H1 (cell line): ENCODE results near the gene LYRM7. TPM values are rescaled to one million over a fixed set of nuclear protein-coding genes. Genes with fewer than 3 reads are reported as not detected.

Experiments used
- CTCF ChIA-PET: fragments of 300-600 bp; sonication (Branson Sonifier 250); formaldehyde crosslinking; loops from one replicate; lab custom pipeline; 2021; ENCODE audit not compliant: partially characterized antibody; lab: Charles Lee
- POLR2A ChIA-PET: fragments of 300-600 bp; sonication (Branson Sonifier 250); formaldehyde crosslinking; loops from one replicate; lab custom pipeline; 2021; ENCODE audit warnings: inconsistent platforms; ENCODE audit not compliant: partially characterized antibody; lab: Charles Lee
- DNase-seq, 2 experiments: peaks; one replicate each; pipeline versions ENCODE4 v3.0.0 to v3.0.0-alpha.2; 2010 to 2022; ENCODE audit warnings: low spot score in 2 of 2, low read depth in 1 of 2, mixed read lengths in 1 of 2
- FAIRE-seq: peaks from 2 replicates; lab custom pipeline; 2011; peaks lifted over from hg19 to GRCh38; lab: Jason Lieb, UNC
- H2AFZ ChIP-seq: 2 replicates; pipeline ENCODE4 v1.8.1; 2012; ENCODE audit warnings: low read length, inconsistent platforms
- H2AK5ac ChIP-seq: 2 replicates; pipeline ENCODE4 v1.6.1; 2013; ENCODE audit warnings: low read depth, low read length
- H2BK120ac ChIP-seq: replicated peaks from 2 replicates; pipeline ENCODE3; 2013; ENCODE audit warnings: low read depth, low read length, inconsistent platforms
- H2BK12ac ChIP-seq: 2 replicates; pipeline ENCODE4 v1.6.1; 2013; ENCODE audit warnings: low read depth, low read length
- H2BK15ac ChIP-seq: 2 replicates; pipeline ENCODE4 v1.6.1; 2013; ENCODE audit warnings: low read length
- H2BK20ac ChIP-seq: 2 replicates; pipeline ENCODE4 v1.6.1; 2013; ENCODE audit warnings: low read length
- H2BK5ac ChIP-seq: 2 replicates; pipeline ENCODE4 v1.6.1; 2013; ENCODE audit warnings: low read depth, low read length
- H3K14ac ChIP-seq: 2 replicates; pipeline ENCODE4 v1.6.1; 2013; ENCODE audit warnings: inconsistent platforms; ENCODE audit not compliant: insufficient read length
- H3K18ac ChIP-seq: 2 replicates; pipeline ENCODE4 v1.6.1; 2013; ENCODE audit warnings: low read length; ENCODE audit errors: extremely low read depth
- H3K23ac ChIP-seq: 2 replicates; pipeline ENCODE4 v1.6.1; 2013; ENCODE audit warnings: inconsistent platforms; ENCODE audit not compliant: insufficient read length
- H3K23me2 ChIP-seq: 2 replicates; pipeline ENCODE4 v1.6.1; 2013; ENCODE audit warnings: low read depth, low read length
- H3K27ac ChIP-seq: 2 replicates; pipeline ENCODE4 v1.6.1; 2011; ENCODE audit warnings: low read depth, low read length, inconsistent platforms
- H3K27me3 ChIP-seq, 4 experiments: replicated peaks in 1 of 4; 1 replicate in 1 of 4; 2 replicates in 3 of 4; pipeline versions ENCODE4 v1.6.1 to v1.8.1; 2011 to 2013; ENCODE audit warnings: low read length in 3 of 4, mild to moderate bottlenecking in 3 of 4, inconsistent platforms in 2 of 4, mixed read lengths in 2 of 4, moderate library complexity in 1 of 4; ENCODE audit not compliant: control insufficient read depth in 3 of 4, insufficient read depth in 3 of 4; ENCODE audit errors: extremely low read depth in 1 of 4
- H3K36me3 ChIP-seq, 4 experiments: 2 replicates each; pipeline versions ENCODE4 v1.6.1 to v1.8.1; 2011 to 2013; ENCODE audit warnings: mild to moderate bottlenecking in 4 of 4, low read length in 3 of 4, moderate library complexity in 2 of 4, control low read depth in 1 of 4, inconsistent platforms in 1 of 4; ENCODE audit not compliant: insufficient read depth in 4 of 4, control insufficient read depth in 2 of 4
- H3K4ac ChIP-seq: replicated peaks from 2 replicates; pipeline ENCODE3; 2013; ENCODE audit warnings: low read length, low read depth, mixed read lengths, inconsistent platforms; ENCODE audit not compliant: insufficient read length
- H3K4me1 ChIP-seq, 4 experiments: replicated peaks in 1 of 4; 1 replicate in 1 of 4; 2 replicates in 3 of 4; pipeline versions ENCODE4 v1.6.1 to v1.8.1; 2011 to 2013; ENCODE audit warnings: low read length in 3 of 4, inconsistent platforms in 2 of 4, mixed read lengths in 1 of 4; ENCODE audit not compliant: insufficient read depth in 4 of 4, control insufficient read depth in 3 of 4
- H3K4me2 ChIP-seq, 2 experiments: 2 replicates each; pipeline versions ENCODE4 v1.6.1 to v1.8.1; 2011 to 2013; ENCODE audit warnings: low read depth in 2 of 2, low read length in 2 of 2, control low read depth in 1 of 2, inconsistent platforms in 1 of 2, mild to moderate bottlenecking in 1 of 2; ENCODE audit not compliant: insufficient read depth in 1 of 2
- H3K4me3 ChIP-seq, 4 experiments: fragments of 200-600, 300-600 bp in 1 of 4; sonication (generic), shearing (Covaris generic), sonication (Bioruptor Twin) in 1 of 4; 2 replicates each; pipeline versions ENCODE4 v1.5.1 to v1.8.1; 2011 to 2016; ENCODE audit warnings: low read length in 4 of 4, low read depth in 3 of 4, control low read depth in 2 of 4, inconsistent platforms in 2 of 4, mild to moderate bottlenecking in 2 of 4, mixed read lengths in 1 of 4, moderate library complexity in 1 of 4; ENCODE audit not compliant: insufficient read depth in 2 of 4; ENCODE audit errors: extremely low read depth in 1 of 4
- H3K56ac ChIP-seq: replicated peaks from 2 replicates; pipeline ENCODE3; 2013; ENCODE audit warnings: low read depth, mild to moderate bottlenecking, mixed read lengths, low read length, inconsistent platforms; ENCODE audit not compliant: insufficient read length
- H3K79me1 ChIP-seq: 2 replicates; pipeline ENCODE4 v1.6.1; 2013; ENCODE audit warnings: low read depth, low read length, control low read depth
- H3K79me2 ChIP-seq, 2 experiments: 2 replicates each; pipeline versions ENCODE4 v1.6.1 to v1.8.1; 2012 to 2013; ENCODE audit warnings: low read length in 2 of 2, mild to moderate bottlenecking in 2 of 2, inconsistent platforms in 1 of 2; ENCODE audit not compliant: insufficient read depth in 2 of 2, control insufficient read depth in 1 of 2
- H3K9ac ChIP-seq, 4 experiments: replicated peaks in 1 of 4; 1 replicate in 1 of 4; 2 replicates in 3 of 4; pipeline versions ENCODE4 v1.6.1 to v1.8.1; 2011 to 2013; ENCODE audit warnings: low read depth in 3 of 4, low read length in 3 of 4, control low read depth in 2 of 4, mild to moderate bottlenecking in 2 of 4, moderate library complexity in 2 of 4, inconsistent platforms in 1 of 4; ENCODE audit errors: extremely low read depth in 1 of 4
- H3K9me3 ChIP-seq, 2 experiments: 2 replicates each; pipeline versions ENCODE4 v1.6.1 to v1.8.1; 2012 to 2013; ENCODE audit warnings: mild to moderate bottlenecking in 2 of 2, moderate library complexity in 2 of 2, control low read depth in 1 of 2, inconsistent platforms in 1 of 2, low read depth in 1 of 2, low read length in 1 of 2, mixed read lengths in 1 of 2; ENCODE audit not compliant: insufficient read depth in 2 of 2
- H4K20me1 ChIP-seq, 2 experiments: replicated peaks in 1 of 2; 2 replicates each; pipeline versions ENCODE3 to v1.8.1; 2011 to 2013; ENCODE audit warnings: inconsistent platforms in 2 of 2, low read length in 2 of 2, mild to moderate bottlenecking in 1 of 2; ENCODE audit not compliant: insufficient read depth in 2 of 2, control insufficient read depth in 1 of 2
- H4K5ac ChIP-seq: 2 replicates; pipeline ENCODE4 v1.6.1; 2013; ENCODE audit warnings: low read length, low read depth, mixed read lengths, inconsistent platforms; ENCODE audit not compliant: insufficient read length
- H4K8ac ChIP-seq: 2 replicates; pipeline ENCODE4 v1.8.0; 2013; ENCODE audit warnings: mild to moderate bottlenecking, moderate library complexity, low read length, inconsistent platforms; ENCODE audit not compliant: insufficient read depth; ENCODE audit errors: extremely low read depth
- H4K91ac ChIP-seq: replicated peaks from 2 replicates; pipeline ENCODE3; 2013; ENCODE audit warnings: low read length, mixed read lengths, inconsistent platforms; ENCODE audit not compliant: insufficient read length
- CREB1 ChIP-seq: IDR thresholded peaks from 2 replicates; pipeline ENCODE4 v1.6.1; 2012; ENCODE audit warnings: inconsistent platforms
- GABPA ChIP-seq: IDR thresholded peaks from 2 replicates; pipeline ENCODE4 v1.6.1; 2011; ENCODE audit warnings: mild to moderate bottlenecking, low read length, moderate library complexity, borderline replicate concordance; ENCODE audit not compliant: insufficient read depth
- JUND ChIP-seq: IDR thresholded peaks from 2 replicates; pipeline ENCODE4 v1.6.1; 2011; ENCODE audit warnings: mild to moderate bottlenecking, improper control_type of control experiment, low read length
- NANOG ChIP-seq: IDR thresholded peaks from 2 replicates; pipeline ENCODE4 v1.6.1; 2011; ENCODE audit warnings: low read length, low read depth, mild to moderate bottlenecking, inconsistent platforms; ENCODE audit not compliant: insufficient read depth, poor library complexity, severe bottlenecking
- NRF1 ChIP-seq: IDR thresholded peaks from 2 replicates; pipeline ENCODE4 v1.6.1; 2011; ENCODE audit warnings: mild to moderate bottlenecking, low read depth, low read length, improper control_type of control experiment
- PHF8 ChIP-seq: fragments of 200-600 bp; sonication (generic); conservative IDR thresholded peaks from 2 replicates; pipeline ENCODE4 v1.7.1; 2012; ENCODE audit warnings: low read depth, mild to moderate bottlenecking, inconsistent platforms, low read length, moderate library complexity
- POU5F1 ChIP-seq: IDR thresholded peaks from 2 replicates; pipeline ENCODE4 v1.6.1; 2011; ENCODE audit warnings: low read depth, mild to moderate bottlenecking, low read length, moderate library complexity
- SAP30 ChIP-seq: fragments of 300-600 bp; sonication (generic); IDR thresholded peaks from 2 replicates; pipeline ENCODE4 v1.7.1; 2012; ENCODE audit warnings: low read length, moderate library complexity, mild to moderate bottlenecking, inconsistent platforms; ENCODE audit not compliant: insufficient read depth, insufficient replicate concordance
- SIN3A ChIP-seq, 2 experiments: IDR thresholded peaks in 1 of 2; conservative IDR thresholded peaks in 1 of 2; 2 replicates each; pipeline ENCODE4 v1.6.1; 2011 to 2012; ENCODE audit warnings: low read length in 2 of 2, improper control_type of control experiment in 1 of 2, low read depth in 1 of 2, mild to moderate bottlenecking in 1 of 2
- SP1 ChIP-seq: IDR thresholded peaks from 2 replicates; pipeline ENCODE4 v1.6.1; 2011; ENCODE audit warnings: low read depth, low read length
- TAF1 ChIP-seq: IDR thresholded peaks from 2 replicates; pipeline ENCODE4 v1.6.1; 2011; ENCODE audit warnings: mild to moderate bottlenecking, low read depth, low read length
- TBP ChIP-seq: IDR thresholded peaks from 2 replicates; pipeline ENCODE4 v1.6.1; 2011; ENCODE audit warnings: low read depth, low read length, improper control_type of control experiment
- TCF12 ChIP-seq: IDR thresholded peaks from 2 replicates; pipeline ENCODE4 v1.6.1; 2011; ENCODE audit warnings: low read depth, mild to moderate bottlenecking, low read length
- WGBS, 2 experiments: shearing (Covaris generic) in 1 of 2; methylation state at CpG; one replicate each; pipeline versions ENCODE4 v1.1.6 to v1.1.7; 2013 to 2015; ENCODE audit warnings: low lambda C conversion rate in 2 of 2, mixed read lengths in 2 of 2, inconsistent platforms in 1 of 2, low coverage in 1 of 2, missing lambda C conversion rate in 1 of 2; ENCODE audit not compliant: insufficient replicate concordance in 2 of 2, insufficient coverage in 1 of 2, insufficient read length in 1 of 2; ENCODE audit errors: extremely low coverage in 1 of 2, missing lambda C conversion rate in 1 of 2; 5-methylcytosine and 5-hydroxymethylcytosine counted together
- polyA plus RNA-seq, 7 experiments: library from polyadenylated mRNA; depleted of rRNA in 3 of 7; stranded (reverse) in 5 of 7; unstranded in 2 of 7; fragments of >200 nt in 5 of 7; fragments of 200-250 nt in 2 of 7; gene quantifications; 1 replicate in 5 of 7; 2 replicates in 1 of 7; 4 replicates in 1 of 7; pipeline versions ENCODE4 v1.2.1 to v1.2.3, GENCODE V29; 2011 to 2013; ENCODE audit warnings: missing spikeins in 2 of 7, mixed read lengths in 2 of 7
- total RNA-seq: library from RNA; stranded (reverse); fragmentation: NEBNext Ultra II Directional; extraction: Animal tissue kit (Norgen Biotek cat#: 25700); gene quantifications from 2 replicates; pipeline ENCODE4 v1.2.1, GENCODE V29; 2021
- TF ChIP-seq, protein P1 (sequence below): IDR thresholded peaks from 2 replicates; pipeline ENCODE4 v1.6.1; 2011; ENCODE audit warnings: low read length, improper control_type of control experiment

LYRM7 gene
- total and polyA plus RNA-seq, 2 of the 8 experiments (the other 6 are each of a cell fraction or from before 2014, with no cell fraction given) = 1.9 to 12.6 TPM

- no peak overlapping the region for H2AFZ ChIP-seq
- H4K20me1 ChIP-seq = no peaks in the 10 kb centered on the region
- H3K23me2 ChIP-seq = no peaks in the 10 kb centered on the region
- H2BK5ac ChIP-seq = no peak overlapping the region
- H2BK20ac ChIP-seq = no peak overlapping the region
- no peak overlapping the region for H3K4me3 ChIP-seq
- no peak for DNase-seq
- H3K79me1 ChIP-seq = no peaks in the 10 kb centered on the region
- H3K27ac ChIP-seq = no peak overlapping the region
- no peak overlapping the region for H3K14ac ChIP-seq
- H2AK5ac ChIP-seq = no peak overlapping the region
- H3K9ac ChIP-seq = no peak overlapping the region
- POLR2A ChIA-PET = interaction anchor here (0.6 kb wide), 1 partner anchor 15 kb away, joined by 3 read pairs; no protein-coding TSS in a partner anchor
- CTCF ChIA-PET = interaction anchor here (0.6 kb wide), 1 partner anchor 26 kb away, joined by 4 read pairs; no protein-coding TSS in a partner anchor
- no peaks in the 10 kb centered on the region for H3K36me3 ChIP-seq
- H2BK15ac ChIP-seq = no peak overlapping the region
- H2BK120ac ChIP-seq = no peak overlapping the region
- no peak overlapping the region for H3K4me2 ChIP-seq
- peaks cover 0 to 2% (median 0%) of the 10 kb centered on the region in 4 experiments; a peak in 1 of 7 replicates for H3K4me1 ChIP-seq
- H3K27me3 ChIP-seq = no peaks in the 10 kb centered on the region; a peak in 1 of 7 replicates
- no peak overlapping the region for H4K5ac ChIP-seq
- no peak overlapping the region for H3K23ac ChIP-seq
- no peak overlapping the region for H3K4ac ChIP-seq
- no peak overlapping the region for H4K91ac ChIP-seq
- 88% methylated on average over 2 of the region's 2 CpGs; no CpG with 5 or more reads in 1 of the 2 experiments for WGBS, 2 experiments
- no peak overlapping the region for H4K8ac ChIP-seq
- no peak overlapping the region for H2BK12ac ChIP-seq
- TF ChIP-seq TAF1 = no peak
- no peak for TF ChIP-seq SIN3A (conservative IDR thresholded peaks at IDR 0.05 in 1 of 2, IDR thresholded peaks at IDR 0.05 in 1 of 2; ENCODE audit: low read depth in 1 of 2, low read length in 2 of 2)
- TF ChIP-seq NRF1 = no peak
- no peak for TF ChIP-seq TBP
- TF ChIP-seq NANOG = no peak
- TF ChIP-seq POU5F1 = no peak
- no peak for TF ChIP-seq JUND
- TF ChIP-seq TCF12 = no peak
- no peak for TF ChIP-seq GABPA
- no peak for TF ChIP-seq SAP30
- TF ChIP-seq, protein P1, sequence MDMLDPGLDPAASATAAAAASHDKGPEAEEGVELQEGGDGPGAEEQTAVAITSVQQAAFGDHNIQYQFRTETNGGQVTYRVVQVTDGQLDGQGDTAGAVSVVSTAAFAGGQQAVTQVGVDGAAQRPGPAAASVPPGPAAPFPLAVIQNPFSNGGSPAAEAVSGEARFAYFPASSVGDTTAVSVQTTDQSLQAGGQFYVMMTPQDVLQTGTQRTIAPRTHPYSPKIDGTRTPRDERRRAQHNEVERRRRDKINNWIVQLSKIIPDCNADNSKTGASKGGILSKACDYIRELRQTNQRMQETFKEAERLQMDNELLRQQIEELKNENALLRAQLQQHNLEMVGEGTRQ = no peak
- no peak for TF ChIP-seq PHF8
- TF ChIP-seq SP1 = no peak
- no peak for TF ChIP-seq CREB1
- TF ChIP-seq, all 59 proteins: peak for 0
- no peak overlapping the region for H3K56ac ChIP-seq
- H3K9me3 ChIP-seq = no peaks in the 10 kb centered on the region
- FAIRE-seq = no peak
- H3K18ac ChIP-seq = no peak overlapping the region
- H3K79me2 ChIP-seq = no peaks in the 10 kb centered on the region
These were observed 56.2 kb downstream of the LYRM7 start for GRCh38 chr5:131226899-131227298.
